PC-3 (cell line): ENCODE data around the gene CTSA. TPM values are rescaled to one million over a fixed set of nuclear protein-coding genes. Genes with fewer than 3 reads are reported as not detected.
"Not testable (repeated sequence)": the region's sequence is repeated elsewhere in the genome, so short reads cannot be mapped to it uniquely, and the experiment has no call there.

Experiments
- ATAC-seq: fragments of 200-7000 bp; cut with Tn5 transposase; 2 replicates; pipeline ENCODE4 v1.9.1; 2020; ENCODE audit warnings: mild to moderate bottlenecking, moderate library complexity
- BruUV-seq: library from RNA; stranded (reverse); fragments of 400-500 nt; replicated peaks from 2 replicates; lab custom pipeline; 2021; lab: Mats Ljungman, UMichigan
- CTCF ChIA-PET: fragments of 300-600 bp; sonication (Branson Sonifier 250); formaldehyde crosslinking; loops from one replicate; lab custom pipeline; 2022; ENCODE audit warnings: antibody characterized with exemption; lab: Charles Lee
- POLR2A ChIA-PET: fragments of 300-600 bp; sonication (Branson Sonifier 250); formaldehyde crosslinking; loops from one replicate; lab custom pipeline; 2022; ENCODE audit warnings: antibody characterized with exemption; ENCODE audit not compliant: unreplicated experiment; lab: Charles Lee
- DNase-seq: peaks from one replicate; pipeline ENCODE4 v3.0.0-alpha.2; 2015
- H2AFZ ChIP-seq: fragments of 300-600 bp; sonication (generic); 2 replicates; pipeline ENCODE4 v1.6.0; 2016; ENCODE audit warnings: antibody characterized with exemption, low read length
- H3F3A ChIP-seq: fragments of 300-600 bp; sonication (generic); one replicate; pipeline ENCODE4 v1.6.0; 2017; ENCODE audit warnings: antibody characterized with exemption, low read length, control low read depth, mild to moderate bottlenecking; ENCODE audit not compliant: unreplicated experiment
- H3K27ac ChIP-seq: fragments of 300-600 bp; sonication (generic); 2 replicates; pipeline ENCODE4 v1.5.1; 2016; ENCODE audit warnings: mild to moderate bottlenecking, low read length
- H3K27me3 ChIP-seq: fragments of 300-600 bp; sonication (generic); 2 replicates; pipeline ENCODE4 v1.6.1; 2016; ENCODE audit warnings: low read length, mixed read lengths
- H3K36me3 ChIP-seq: fragments of 300-600 bp; sonication (generic); 2 replicates; pipeline ENCODE4 v1.6.1; 2016; ENCODE audit warnings: low read depth, mixed run types, low read length, mixed read lengths
- H3K4me1 ChIP-seq: fragments of 300-600 bp; sonication (generic); 2 replicates; pipeline ENCODE4 v1.5.1; 2016; ENCODE audit warnings: low read length; ENCODE audit not compliant: insufficient read depth
- H3K4me2 ChIP-seq: fragments of 300-600 bp; sonication (generic); 2 replicates; pipeline ENCODE4 v1.6.0; 2016; ENCODE audit warnings: low read length
- H3K4me3 ChIP-seq: fragments of 300-600 bp; sonication (generic); 2 replicates; pipeline ENCODE4 v1.5.1; 2016; ENCODE audit warnings: mild to moderate bottlenecking, low read length, mixed read lengths
- H3K79me2 ChIP-seq: fragments of 300-600 bp; sonication (generic); 2 replicates; pipeline ENCODE4 v1.6.1; 2017; ENCODE audit warnings: low read length, mixed read lengths
- H3K9ac ChIP-seq: fragments of 300-600 bp; sonication (generic); 2 replicates; pipeline ENCODE4 v1.6.0; 2016; ENCODE audit warnings: mild to moderate bottlenecking, low read length
- H3K9me2 ChIP-seq: fragments of 300-600 bp; sonication (generic); replicated peaks from 2 replicates; pipeline ENCODE4 v1.6.1; 2016; ENCODE audit warnings: mixed run types, low read length, mixed read lengths
- H3K9me3 ChIP-seq: fragments of 300-600 bp; sonication (generic); 2 replicates; pipeline ENCODE4 v1.6.1; 2016; ENCODE audit warnings: low read length, mixed read lengths
- H4K20me1 ChIP-seq: fragments of 300-600 bp; sonication (generic); 2 replicates; pipeline ENCODE4 v1.6.1; 2016; ENCODE audit warnings: low read length, mixed read lengths
- EZH2 ChIP-seq: fragments of 300-600 bp; sonication (generic); IDR thresholded peaks from one replicate; pipeline ENCODE4 v1.6.1; 2017; ENCODE audit warnings: antibody characterized with exemption, mild to moderate bottlenecking, low read length; ENCODE audit not compliant: unreplicated experiment
- EZH2phosphoT487 ChIP-seq: fragments of 300-600 bp; sonication (generic); IDR thresholded peaks from 2 replicates; pipeline ENCODE4 v1.6.1; 2018; ENCODE audit warnings: mild to moderate bottlenecking, antibody characterized with exemption, low read length, borderline replicate concordance
- intact Hi-C: fragments of 100-400 bp; cut with micrococcal nuclease; formaldehyde crosslinking; loops from 2 replicates; pipeline ENCODE4 v1.9.0; 2023
- total RNA-seq: library from RNA; depleted of rRNA; stranded (reverse); fragments of >200 nt; gene quantifications from 2 replicates; pipeline ENCODE4 v1.2.3, GENCODE V29; 2014
- TF ChIP-seq, protein P1 (sequence below): fragments of 300-600 bp; sonication (generic); conservative IDR thresholded peaks from 2 replicates; pipeline ENCODE4 v1.5.1; 2017; ENCODE audit warnings: antibody characterized with exemption, low read depth, mild to moderate bottlenecking, low read length

Gene CTSA
- total RNA-seq, 1 experiment from 2014 or later: 129 TPM

GRCh38 chr20:45872626-45873025 lies 18.5 kb upstream of the CTSA start:
- Histone ChIP-seq H3K79me2 (no peaks in the 10 kb centered on the region), H3K9me2 (no peaks in the 10 kb centered on the region), H3K9me3 (no peaks in the 10 kb centered on the region), H3K9ac (peak overlapping the region; percentile 31; the same call in 1 of the 2 replicates), H3K27ac (peak overlapping the region; percentile 83), H3K4me2 (peak overlapping the region; percentile 52), H3K4me3 (no peak overlapping the region), H3F3A (no peaks in the 10 kb centered on the region), H2AFZ (no peak overlapping the region), H4K20me1 (no peaks in the 10 kb centered on the region), H3K4me1 (peaks cover 32% of the 10 kb centered on the region), H3K27me3 (no peaks in the 10 kb centered on the region), H3K36me3 (no peaks in the 10 kb centered on the region)
- BruUV-seq: no TSS peak
- intact Hi-C loops: no loop called here
- DNase-seq (peak; percentile 88), ATAC-seq (peak; percentile 17)
- ChIA-PET CTCF (no interaction called here), POLR2A (no interaction called here)
- no peak for TF ChIP-seq EZH2
- no peak for TF ChIP-seq EZH2phosphoT487
- TF ChIP-seq, protein P1, sequence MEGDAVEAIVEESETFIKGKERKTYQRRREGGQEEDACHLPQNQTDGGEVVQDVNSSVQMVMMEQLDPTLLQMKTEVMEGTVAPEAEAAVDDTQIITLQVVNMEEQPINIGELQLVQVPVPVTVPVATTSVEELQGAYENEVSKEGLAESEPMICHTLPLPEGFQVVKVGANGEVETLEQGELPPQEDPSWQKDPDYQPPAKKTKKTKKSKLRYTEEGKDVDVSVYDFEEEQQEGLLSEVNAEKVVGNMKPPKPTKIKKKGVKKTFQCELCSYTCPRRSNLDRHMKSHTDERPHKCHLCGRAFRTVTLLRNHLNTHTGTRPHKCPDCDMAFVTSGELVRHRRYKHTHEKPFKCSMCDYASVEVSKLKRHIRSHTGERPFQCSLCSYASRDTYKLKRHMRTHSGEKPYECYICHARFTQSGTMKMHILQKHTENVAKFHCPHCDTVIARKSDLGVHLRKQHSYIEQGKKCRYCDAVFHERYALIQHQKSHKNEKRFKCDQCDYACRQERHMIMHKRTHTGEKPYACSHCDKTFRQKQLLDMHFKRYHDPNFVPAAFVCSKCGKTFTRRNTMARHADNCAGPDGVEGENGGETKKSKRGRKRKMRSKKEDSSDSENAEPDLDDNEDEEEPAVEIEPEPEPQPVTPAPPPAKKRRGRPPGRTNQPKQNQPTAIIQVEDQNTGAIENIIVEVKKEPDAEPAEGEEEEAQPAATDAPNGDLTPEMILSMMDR: no peak

DNA sequence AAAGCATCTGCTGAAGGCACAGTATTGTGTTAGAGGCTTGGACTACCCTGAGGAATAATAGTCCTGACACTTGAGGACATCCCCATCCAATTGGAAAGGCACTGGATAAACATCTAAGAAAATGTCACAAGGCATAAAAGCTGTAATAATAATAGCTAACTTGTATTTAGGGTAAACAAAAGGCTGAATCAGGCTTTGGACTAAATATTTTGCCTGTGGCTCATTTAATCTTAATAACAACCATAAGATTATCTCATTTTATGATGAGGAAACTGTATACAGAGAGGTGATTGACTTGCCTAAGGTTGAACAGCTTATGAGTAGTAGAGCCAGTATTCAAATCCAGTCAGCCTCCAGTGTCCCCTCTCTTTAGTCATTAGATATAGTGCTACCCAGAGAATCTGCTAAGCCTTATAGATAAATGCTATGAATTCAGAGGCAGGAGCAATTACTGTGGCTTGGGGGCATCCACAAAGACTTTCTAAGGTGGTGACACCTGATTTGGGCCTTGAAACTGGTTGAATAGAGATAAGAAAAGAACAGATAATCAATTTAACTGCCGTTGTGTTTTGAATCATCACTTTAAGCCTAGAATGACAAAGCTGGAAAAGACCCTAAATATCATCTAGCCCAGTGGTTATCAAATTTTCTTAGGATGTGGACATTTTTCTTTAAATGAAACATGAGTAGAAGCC lies 17.6 kb upstream of the CTSA start:
- TF ChIP-seq EZH2 (no peak), EZH2phosphoT487 (no peak)
- TF ChIP-seq, protein P1: no peak
- ATAC-seq (peak; percentile 52), DNase-seq (peak; percentile 50)
- H3K27me3 ChIP-seq: no peaks in the 10 kb centered on the region
- peaks cover 22% of the 10 kb centered on the region for H3K4me1 ChIP-seq
- no peaks in the 10 kb centered on the region for H3K9me2 ChIP-seq
- ChIA-PET POLR2A (no interaction called here), CTCF (no interaction called here)
- no peaks in the 10 kb centered on the region for H4K20me1 ChIP-seq
- no peaks in the 10 kb centered on the region for H3K36me3 ChIP-seq
- peak overlapping the region; percentile 52 for H3K4me2 ChIP-seq
- H3K9me3 ChIP-seq: no peaks in the 10 kb centered on the region
- no peak overlapping the region for H2AFZ ChIP-seq
- intact Hi-C loops: no loop called here
- no TSS peak for BruUV-seq
- H3K4me3 ChIP-seq: no peak overlapping the region
- no peaks in the 10 kb centered on the region for H3K79me2 ChIP-seq
- H3K9ac ChIP-seq: peak overlapping the region; percentile 24; the same call in 1 of the 2 replicates
- no peaks in the 10 kb centered on the region for H3F3A ChIP-seq
- peak overlapping the region; percentile 83 for H3K27ac ChIP-seq

DNA sequence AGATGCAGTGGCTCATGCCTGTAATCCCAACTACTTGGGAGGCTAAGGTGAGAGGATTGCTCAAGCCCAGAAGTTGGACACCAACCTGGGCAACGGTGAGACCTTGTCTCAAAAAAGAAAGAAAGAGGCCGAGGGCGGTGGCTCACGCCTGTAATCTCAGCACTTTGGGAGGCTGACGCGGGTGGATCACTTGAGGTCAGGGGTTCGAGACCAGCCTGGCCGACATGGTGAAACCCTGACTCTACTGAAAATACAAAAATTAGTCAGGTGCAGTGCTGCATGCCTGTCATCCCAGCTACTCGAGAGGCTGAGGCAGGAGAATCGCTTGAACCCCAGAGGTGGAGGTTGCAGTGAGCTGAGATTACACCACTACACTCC lies 17.0 kb upstream of the CTSA start:
- CTCF ChIA-PET, POLR2A ChIA-PET, DNase-seq, H3K4me2 ChIP-seq, intact Hi-C loops, H3K9me3 ChIP-seq, H3K27me3 ChIP-seq, H3K4me3 ChIP-seq, BruUV-seq, H3K79me2 ChIP-seq, H3F3A ChIP-seq, H3K36me3 ChIP-seq, H3K9me2 ChIP-seq, H4K20me1 ChIP-seq, H3K9ac ChIP-seq, ATAC-seq, H2AFZ ChIP-seq: not testable (repeated sequence)
- peak overlapping the region; percentile 83; the same call in 1 of the 2 replicates for H3K27ac ChIP-seq
- peaks cover 22% of the 10 kb centered on the region for H3K4me1 ChIP-seq
